ENCODE measurements around the gene LZTR1. TPM values are rescaled to one million over a fixed set of nuclear protein-coding genes. Genes with fewer than 3 reads are reported as not detected.

The LZTR1 gene
- total RNA-seq, 1 experiment from 2014 or later: 54.3 TPM

DNA sequence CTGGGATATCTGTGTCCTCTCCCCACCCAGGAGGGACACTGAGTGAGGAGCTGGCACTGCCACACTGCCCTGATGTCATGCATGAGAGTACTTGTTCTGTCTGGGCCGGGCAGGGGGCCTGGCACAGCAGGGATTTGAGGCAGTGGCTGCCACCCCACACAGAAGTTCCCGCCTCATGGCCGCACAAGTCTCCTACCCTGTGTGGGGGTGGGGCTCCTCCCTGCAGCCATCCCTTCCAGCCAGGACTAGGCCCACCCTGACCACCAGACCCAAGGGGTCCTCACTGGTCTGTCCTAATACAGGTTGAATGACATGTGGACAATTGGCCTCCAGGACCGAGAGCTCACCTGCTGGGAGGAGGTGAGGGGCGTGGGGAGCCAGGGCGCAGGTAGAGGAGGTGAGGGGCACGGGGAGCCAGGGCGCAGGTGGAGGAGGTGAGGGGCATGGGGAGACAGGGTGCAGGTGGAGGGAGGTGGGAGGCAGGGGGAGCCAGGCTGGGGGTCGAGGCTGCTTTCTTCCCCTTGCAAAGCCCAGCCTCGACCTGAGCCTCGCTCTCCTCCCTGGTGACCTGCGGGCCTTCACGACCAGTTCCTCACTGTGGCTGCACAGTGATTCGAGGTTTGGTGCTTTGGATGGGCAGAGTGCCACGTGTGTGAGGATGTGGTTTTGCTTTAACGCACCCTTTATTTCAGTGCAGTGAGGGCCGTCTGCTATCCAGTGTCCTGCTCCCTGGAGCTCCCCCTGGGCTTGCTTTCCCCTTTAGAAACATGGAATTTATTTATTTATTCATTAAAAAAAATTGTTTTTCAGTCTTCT, 7.4 kb downstream of the LZTR1 start:
- Histone ChIP-seq H3K27me3 (replicated peaks; ENCODE audit: insufficient read depth, low read depth, low read length, poor library complexity) (no peaks in the 10 kb centered on the region), H3K36me3 (ENCODE audit: insufficient read depth, low read length, poor library complexity, severe bottlenecking) (peaks cover 24% of the 10 kb centered on the region), H3K4me1 (ENCODE audit: insufficient read depth, low read length, poor library complexity, severe bottlenecking) (no peaks in the 10 kb centered on the region), H3K9me3 (ENCODE audit: low read depth, low read length, poor library complexity, severe bottlenecking) (no peaks in the 10 kb centered on the region), H3K27ac (ENCODE audit: low read depth, low read length, poor library complexity, severe bottlenecking) (no peak overlapping the region), H3K4me3 (ENCODE audit: low read depth, low read length, poor library complexity, severe bottlenecking) (no peak overlapping the region)
- no peak for DNase-seq (ENCODE audit: low spot score)
- TF ChIP-seq EZH2 (IDR thresholded peaks at IDR 0.05; ENCODE audit: borderline replicate concordance, low read depth, low read length, poor library complexity, severe bottlenecking): no peak
- TF ChIP-seq, protein P1, sequence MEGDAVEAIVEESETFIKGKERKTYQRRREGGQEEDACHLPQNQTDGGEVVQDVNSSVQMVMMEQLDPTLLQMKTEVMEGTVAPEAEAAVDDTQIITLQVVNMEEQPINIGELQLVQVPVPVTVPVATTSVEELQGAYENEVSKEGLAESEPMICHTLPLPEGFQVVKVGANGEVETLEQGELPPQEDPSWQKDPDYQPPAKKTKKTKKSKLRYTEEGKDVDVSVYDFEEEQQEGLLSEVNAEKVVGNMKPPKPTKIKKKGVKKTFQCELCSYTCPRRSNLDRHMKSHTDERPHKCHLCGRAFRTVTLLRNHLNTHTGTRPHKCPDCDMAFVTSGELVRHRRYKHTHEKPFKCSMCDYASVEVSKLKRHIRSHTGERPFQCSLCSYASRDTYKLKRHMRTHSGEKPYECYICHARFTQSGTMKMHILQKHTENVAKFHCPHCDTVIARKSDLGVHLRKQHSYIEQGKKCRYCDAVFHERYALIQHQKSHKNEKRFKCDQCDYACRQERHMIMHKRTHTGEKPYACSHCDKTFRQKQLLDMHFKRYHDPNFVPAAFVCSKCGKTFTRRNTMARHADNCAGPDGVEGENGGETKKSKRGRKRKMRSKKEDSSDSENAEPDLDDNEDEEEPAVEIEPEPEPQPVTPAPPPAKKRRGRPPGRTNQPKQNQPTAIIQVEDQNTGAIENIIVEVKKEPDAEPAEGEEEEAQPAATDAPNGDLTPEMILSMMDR (conservative IDR thresholded peaks at IDR 0.05; ENCODE audit: low read depth, low read length): no peak
- POLR2A ChIA-PET (ENCODE audit: low non-redundant PET): interaction anchor here (0.6 kb wide), 1 partner anchor 11 kb away, joined by 3 read pairs; no protein-coding TSS in a partner anchor
- intact Hi-C loops (cut with micrococcal nuclease; ENCODE audit: unreplicated experiment): no loop called here
- BruUV-seq (replicated peaks): no TSS peak
- CTCF ChIA-PET: no interaction called here

DNA sequence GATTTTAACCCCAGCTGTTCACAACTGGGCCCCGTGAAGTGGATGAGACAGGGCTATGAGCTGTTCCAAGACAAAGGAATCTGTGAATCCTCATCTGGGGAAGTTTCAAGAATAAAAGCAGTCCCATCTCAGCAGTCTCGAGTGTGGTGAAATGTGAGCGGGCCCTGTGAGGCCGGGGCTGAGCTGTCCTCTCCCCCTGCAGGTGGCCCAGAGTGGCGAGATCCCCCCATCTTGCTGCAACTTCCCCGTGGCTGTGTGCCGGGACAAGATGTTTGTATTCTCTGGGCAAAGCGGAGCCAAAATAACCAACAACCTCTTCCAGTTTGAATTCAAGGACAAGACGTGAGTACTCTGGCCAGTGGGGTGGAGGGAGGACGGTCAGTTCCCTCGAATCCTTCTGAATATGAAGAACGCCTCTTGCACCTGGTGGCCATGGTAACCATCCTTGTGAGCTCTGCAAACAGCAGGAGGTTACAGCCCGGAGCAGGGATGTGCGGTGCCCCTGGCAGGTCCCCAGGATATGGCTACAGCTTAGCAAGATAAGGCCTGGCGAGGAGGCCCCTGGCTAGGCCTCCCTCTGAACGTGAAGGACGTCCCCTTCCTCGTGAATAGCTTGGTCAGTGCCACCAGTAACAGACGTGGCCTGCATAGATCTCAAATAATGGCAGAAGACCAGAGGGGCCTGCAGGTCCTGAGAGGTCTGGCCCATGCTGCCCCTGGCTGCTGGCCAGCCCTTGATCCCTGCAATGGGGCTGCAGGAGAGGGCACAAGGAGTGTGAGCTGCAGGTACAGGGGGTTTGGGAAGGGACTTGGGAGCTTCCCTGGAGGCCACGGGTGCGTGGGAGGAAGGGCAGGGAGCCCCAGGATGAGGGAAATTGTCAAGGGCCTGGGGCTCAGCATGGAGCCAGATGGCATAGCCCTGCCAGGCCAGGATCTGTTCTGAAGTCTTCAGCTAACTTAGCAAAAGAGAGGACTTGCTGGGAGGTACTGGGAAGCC, 8.4 kb downstream of the LZTR1 start:
- ChIA-PET POLR2A (ENCODE audit: low non-redundant PET) (no interaction called here), CTCF (no interaction called here)
- Histone ChIP-seq H3K4me1 (ENCODE audit: insufficient read depth, low read length, poor library complexity, severe bottlenecking) (no peaks in the 10 kb centered on the region), H3K27ac (ENCODE audit: low read depth, low read length, poor library complexity, severe bottlenecking) (no peak overlapping the region), H3K27me3 (replicated peaks; ENCODE audit: insufficient read depth, low read depth, low read length, poor library complexity) (no peaks in the 10 kb centered on the region), H3K4me3 (ENCODE audit: low read depth, low read length, poor library complexity, severe bottlenecking) (no peak overlapping the region), H3K36me3 (ENCODE audit: insufficient read depth, low read length, poor library complexity, severe bottlenecking) (peaks cover 22% of the 10 kb centered on the region), H3K9me3 (ENCODE audit: low read depth, low read length, poor library complexity, severe bottlenecking) (no peaks in the 10 kb centered on the region)
- no peak for DNase-seq (ENCODE audit: low spot score)
- no peak for TF ChIP-seq EZH2 (IDR thresholded peaks at IDR 0.05; ENCODE audit: borderline replicate concordance, low read depth, low read length, poor library complexity, severe bottlenecking)
- TF ChIP-seq, protein P1 (conservative IDR thresholded peaks at IDR 0.05; ENCODE audit: low read depth, low read length): no peak
- no TSS peak for BruUV-seq (replicated peaks)
- intact Hi-C loops (cut with micrococcal nuclease; ENCODE audit: unreplicated experiment): no loop called here

DNA sequence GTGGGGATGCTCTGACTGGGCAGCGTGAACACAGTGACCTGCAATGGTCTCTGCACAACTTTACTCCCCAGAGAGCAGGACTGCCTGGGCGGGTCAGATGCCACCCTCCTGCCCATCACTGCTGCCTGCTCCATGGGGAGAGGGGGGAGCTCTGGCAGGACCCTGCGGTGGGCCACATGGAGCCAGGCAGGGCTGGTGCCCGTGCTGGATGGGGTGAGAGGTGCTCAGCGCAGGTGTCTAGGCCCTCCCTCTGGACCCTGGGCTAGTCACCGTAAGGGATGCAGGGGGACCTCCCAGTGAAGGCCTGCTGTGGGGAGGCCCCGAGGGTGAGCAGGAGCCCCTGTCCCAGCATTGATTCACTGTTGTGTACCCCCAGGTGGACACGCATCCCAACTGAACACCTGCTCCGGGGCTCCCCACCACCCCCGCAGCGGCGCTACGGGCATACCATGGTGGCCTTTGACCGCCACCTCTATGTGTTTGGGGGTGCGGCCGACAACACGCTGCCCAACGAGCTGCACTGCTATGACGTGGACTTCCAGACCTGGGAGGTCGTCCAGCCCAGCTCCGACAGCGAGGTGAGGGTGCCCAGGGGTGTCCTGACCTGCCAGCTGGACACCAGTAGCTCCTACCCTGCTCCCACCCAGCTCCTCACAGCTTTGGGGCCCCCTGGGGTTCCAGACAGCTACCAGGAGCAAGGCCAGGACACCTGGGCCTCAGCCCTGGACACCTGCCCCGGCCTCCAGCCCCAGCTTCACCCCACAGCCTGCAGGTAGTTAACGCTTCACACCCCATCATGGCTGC, 9.4 kb downstream of the LZTR1 start:
- Histone ChIP-seq H3K9me3 (ENCODE audit: low read depth, low read length, poor library complexity, severe bottlenecking) (no peaks in the 10 kb centered on the region), H3K4me1 (ENCODE audit: insufficient read depth, low read length, poor library complexity, severe bottlenecking) (no peaks in the 10 kb centered on the region), H3K36me3 (ENCODE audit: insufficient read depth, low read length, poor library complexity, severe bottlenecking) (peaks cover 13% of the 10 kb centered on the region), H3K27me3 (replicated peaks; ENCODE audit: insufficient read depth, low read depth, low read length, poor library complexity) (no peaks in the 10 kb centered on the region), H3K4me3 (ENCODE audit: low read depth, low read length, poor library complexity, severe bottlenecking) (no peak overlapping the region), H3K27ac (ENCODE audit: low read depth, low read length, poor library complexity, severe bottlenecking) (no peak overlapping the region)
- TF ChIP-seq EZH2 (IDR thresholded peaks at IDR 0.05; ENCODE audit: borderline replicate concordance, low read depth, low read length, poor library complexity, severe bottlenecking): no peak
- TF ChIP-seq, protein P1 (conservative IDR thresholded peaks at IDR 0.05; ENCODE audit: low read depth, low read length): no peak
- ChIA-PET POLR2A (ENCODE audit: low non-redundant PET) (no interaction called here), CTCF (no interaction called here)
- DNase-seq (ENCODE audit: low spot score): no peak
- BruUV-seq (replicated peaks): no TSS peak
- intact Hi-C loops (cut with micrococcal nuclease; ENCODE audit: unreplicated experiment): no loop called here

All from A673 (cell line).